Measurements from ENCODE around the gene HLCS. TPM values are rescaled to one million over a fixed set of nuclear protein-coding genes. Genes with fewer than 3 reads are reported as not detected.

HLCS gene
- total RNA-seq, 1 donor from 2014 or later = 16.4 TPM

DNA sequence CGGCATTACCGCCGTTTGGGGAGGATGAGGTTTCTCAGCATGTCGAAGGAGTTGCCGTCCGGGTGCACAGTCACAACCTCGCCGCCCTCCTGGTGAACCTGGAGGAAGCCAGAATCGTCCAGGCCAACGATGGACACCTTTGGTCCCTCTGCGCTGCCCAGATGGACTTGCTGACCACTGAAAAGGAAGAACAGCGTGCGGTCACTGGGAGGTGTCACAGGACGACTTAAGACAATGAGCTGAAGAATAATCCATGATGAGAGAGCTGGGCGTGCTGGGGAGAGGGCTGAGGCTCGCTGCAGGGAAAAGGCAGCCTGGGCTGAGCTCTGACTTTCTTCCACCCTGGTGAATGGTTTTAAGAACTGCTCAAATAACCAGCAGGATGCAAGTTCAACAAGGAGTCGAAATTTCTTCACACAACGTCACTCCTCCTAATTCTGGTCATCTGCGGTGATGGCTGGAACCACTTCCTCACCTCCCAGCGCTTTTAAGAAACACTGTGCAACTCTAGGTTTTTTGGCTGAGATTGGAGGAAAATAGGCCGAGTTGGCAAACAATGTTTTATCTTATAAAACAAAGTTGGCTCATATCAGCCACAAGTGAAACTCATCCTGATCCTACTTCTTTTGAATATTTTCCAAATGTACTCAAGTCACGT is 212.1 kb downstream of the HLCS start:
- ATAC-seq (no peak), DNase-seq (ENCODE audit: low spot score) (no peak)

GRCh38 chr21:36753556-36753955 is 212.9 kb downstream of the HLCS start:
- no peak for ATAC-seq
- DNase-seq (ENCODE audit: low spot score) = no peak

- no peak for DNase-seq (ENCODE audit: low spot score)
Observed at GRCh38 chr21:36751383-36751782, 215.1 kb downstream of the HLCS start.

GRCh38 chr21:36750576-36750959 is 215.9 kb downstream of the HLCS start:
- DNase-seq (ENCODE audit: low spot score) = no peak
- ATAC-seq = no peak

More at GRCh38 chr21:36751383-36751782, 215.1 kb downstream of the HLCS start:
- ATAC-seq = no peak

GRCh38 chr21:36749935-36750575 is 216.4 kb downstream of the HLCS start:
- ATAC-seq (no peak), DNase-seq (ENCODE audit: low spot score) (no peak)

GRCh38 chr21:36747815-36748383 is 218.6 kb downstream of the HLCS start:
- DNase-seq (ENCODE audit: low spot score) = peak; percentile 60
- ATAC-seq = peak; percentile 90

DNA sequence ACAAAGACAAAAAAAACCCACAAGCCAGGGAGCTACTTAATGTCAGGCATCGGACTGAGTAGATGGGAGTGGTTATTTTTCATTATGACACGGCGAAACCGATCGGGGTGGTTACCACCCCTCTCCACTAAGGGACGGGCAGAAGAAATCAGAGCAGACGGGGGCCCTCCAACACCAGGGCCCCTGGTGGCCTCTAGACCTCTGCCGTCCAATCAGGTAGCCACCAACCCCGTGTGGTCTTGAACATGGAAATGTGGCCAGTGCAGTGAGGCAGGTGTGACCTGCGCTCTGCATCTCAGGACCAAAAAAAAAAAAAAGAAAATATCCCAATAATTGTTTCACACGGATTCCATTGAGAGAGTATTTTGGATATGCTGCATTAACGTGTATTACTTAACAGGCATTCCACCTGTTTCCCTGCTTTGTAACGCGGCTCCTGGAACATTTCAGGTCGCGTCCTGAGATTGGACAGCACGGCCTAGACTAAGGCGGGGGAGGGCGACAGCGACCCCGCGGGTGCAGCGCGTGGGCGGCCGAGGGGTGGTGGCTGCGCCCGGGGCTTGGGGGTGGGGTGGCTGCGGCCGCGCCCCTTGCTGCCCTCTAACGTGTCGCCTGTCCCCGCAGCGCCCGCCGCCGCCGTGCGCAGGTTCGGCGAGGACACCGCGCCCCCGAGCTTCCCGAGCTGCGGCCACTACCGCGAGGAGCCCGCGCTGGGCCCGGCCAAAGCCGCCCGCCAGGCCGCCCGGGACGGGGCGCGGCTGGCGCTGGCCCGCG is 219.2 kb downstream of the HLCS start:
- peak; percentile 50 for ATAC-seq
- DNase-seq (ENCODE audit: low spot score) = no peak

GRCh38 chr21:36745459-36745858 is 221.0 kb downstream of the HLCS start:
- no peak for ATAC-seq

GRCh38 chr21:36744560-36745231 is 221.8 kb downstream of the HLCS start:
- DNase-seq (ENCODE audit: low spot score) (no peak), ATAC-seq (peak; percentile 8)

More at GRCh38 chr21:36745459-36745858, 221.0 kb downstream of the HLCS start:
- DNase-seq (ENCODE audit: low spot score) = no peak

DNA sequence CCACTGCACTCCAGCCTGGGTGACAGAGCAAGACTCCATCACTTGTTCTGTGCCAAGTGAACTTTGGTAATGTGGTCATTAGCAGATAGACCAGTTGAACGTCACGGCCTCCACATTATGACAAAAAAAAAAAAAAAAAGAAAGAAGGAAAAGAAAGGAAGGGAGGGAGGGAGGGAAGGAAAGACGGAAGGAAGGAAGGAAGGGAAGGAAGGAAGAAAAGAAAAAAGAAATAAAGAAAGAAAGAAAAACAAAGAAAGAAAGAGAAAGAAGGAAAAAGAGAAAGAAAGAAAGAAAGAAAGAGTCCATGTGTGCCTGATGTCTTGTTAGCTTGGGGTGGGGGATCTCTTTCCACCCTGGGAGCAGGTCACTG is 222.3 kb downstream of the HLCS start:
- DNase-seq (ENCODE audit: low spot score) = no peak
- ATAC-seq = no peak

DNA sequence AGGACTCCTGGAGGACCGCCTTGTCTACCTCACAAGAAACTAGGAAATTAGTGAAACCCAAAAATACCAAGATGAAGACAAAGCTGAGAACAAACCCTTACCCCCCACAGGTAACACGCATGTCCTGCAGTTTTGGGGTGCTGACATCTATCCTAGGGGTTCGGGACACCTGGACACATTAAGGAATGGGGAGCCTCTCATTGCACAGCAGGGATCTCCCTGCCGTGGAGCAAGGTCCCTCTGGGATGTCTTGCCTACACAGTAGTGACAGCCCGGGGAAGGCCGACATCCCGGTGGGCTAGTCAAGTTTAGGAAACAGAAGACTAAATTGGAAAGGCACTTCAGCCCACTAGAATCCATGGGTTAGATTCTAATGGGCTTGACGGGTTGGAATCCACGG is 223.0 kb downstream of the HLCS start:
- no peak for ATAC-seq
- no peak for DNase-seq (ENCODE audit: low spot score)

DNA sequence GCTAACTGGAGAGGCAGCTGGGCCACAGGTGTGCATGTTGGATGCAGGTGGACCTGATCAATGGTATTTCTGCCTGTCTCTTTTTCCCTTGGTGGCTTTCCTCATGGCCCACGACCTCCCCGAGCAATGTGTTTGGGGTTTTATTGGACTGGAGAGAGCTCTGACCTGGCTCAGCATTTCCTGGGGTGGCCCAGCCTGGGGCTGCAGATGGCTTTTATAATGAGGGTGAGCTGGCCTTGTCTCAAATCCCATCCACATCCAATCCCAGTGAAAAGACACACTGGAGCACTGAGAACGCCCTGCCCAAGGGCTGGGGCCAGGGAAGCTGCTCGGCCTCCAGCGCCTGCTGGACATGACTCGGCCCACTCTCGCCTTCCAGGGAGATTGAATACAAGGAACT is 223.5 kb downstream of the HLCS start:
- no peak for ATAC-seq
- no peak for DNase-seq (ENCODE audit: low spot score)

- no peak for ATAC-seq
- DNase-seq (ENCODE audit: low spot score) = no peak
Observed at GRCh38 chr21:36741506-36741905, 225.0 kb downstream of the HLCS start.

- ATAC-seq = no peak
Observed at GRCh38 chr21:36738489-36739126, 227.9 kb downstream of the HLCS start.

GRCh38 chr21:36735724-36736320 is 230.6 kb downstream of the HLCS start:
- ATAC-seq (no peak), DNase-seq (ENCODE audit: low spot score) (peak; percentile 43)

More at GRCh38 chr21:36738489-36739126, 227.9 kb downstream of the HLCS start:
- DNase-seq (ENCODE audit: low spot score) = no peak

- no peak for ATAC-seq
- peak; percentile 40 for DNase-seq (ENCODE audit: low spot score)
Observed at GRCh38 chr21:36735201-36735515, 231.3 kb downstream of the HLCS start.

GRCh38 chr21:36734367-36735200 is 231.9 kb downstream of the HLCS start:
- DNase-seq (ENCODE audit: low spot score) = peak; percentile 26
- ATAC-seq = no peak

DNA sequence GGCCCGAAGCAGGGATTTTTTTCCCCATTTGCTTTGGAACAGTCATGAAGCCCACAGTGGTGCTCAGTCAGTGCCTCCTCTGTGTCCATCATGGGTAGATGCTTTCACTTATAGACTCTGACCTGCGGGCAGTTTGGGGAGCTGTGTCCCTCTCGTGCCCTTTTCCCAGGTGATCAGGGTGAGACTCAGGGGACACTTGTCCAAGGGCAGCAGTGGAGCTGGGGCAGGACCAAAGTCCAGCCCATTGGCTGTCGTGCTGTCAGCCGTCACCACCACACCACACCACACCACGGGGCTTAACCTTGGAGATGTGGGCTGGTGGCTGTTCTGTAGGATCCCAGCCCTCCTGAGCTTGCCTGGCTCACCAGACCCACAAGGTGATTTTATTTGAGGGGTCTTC is 232.6 kb downstream of the HLCS start:
- peak; percentile 37 for ATAC-seq
- DNase-seq (ENCODE audit: low spot score) = peak; percentile 30

DNA sequence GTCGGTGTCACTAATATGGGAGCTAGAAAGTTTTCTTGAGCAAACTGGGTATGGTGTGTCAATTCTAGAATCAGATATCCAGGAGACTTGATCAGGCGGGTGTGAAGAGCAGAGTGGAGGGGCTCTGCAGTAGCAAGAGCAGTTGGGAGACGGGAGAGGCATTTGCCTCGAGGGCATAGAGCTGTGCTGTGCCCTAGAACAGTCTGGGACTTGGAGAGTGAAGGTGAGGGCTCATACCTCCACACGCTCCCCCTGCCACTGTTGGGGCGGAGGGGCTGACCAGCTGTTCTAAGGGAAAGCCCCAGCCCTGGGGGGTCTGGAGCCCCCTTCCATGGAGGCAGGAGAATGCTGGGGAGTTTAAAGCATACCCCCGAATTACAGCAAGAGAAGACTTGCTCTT is 233.7 kb downstream of the HLCS start:
- ATAC-seq (no peak), DNase-seq (ENCODE audit: low spot score) (peak; percentile 28)
